Right lung (tissue), 10 donors: ENCODE results near the gene NLGN2. TPM values are rescaled to one million over a fixed set of nuclear protein-coding genes. Genes with fewer than 3 reads are reported as not detected.
"Not testable (repeated sequence)": the region's sequence is repeated elsewhere in the genome, so short reads cannot be mapped to it uniquely, and the experiment has no call there.

Source experiments
- DNase-seq, 2 donors: peaks; one replicate each; pipeline ENCODE4 v3.0.0-alpha.2; 2013
- long read RNA-seq, 8 donors: transcript quantifications; one replicate each; lab custom pipeline, GENCODE V29; 2026
- polyA plus RNA-seq, 5 donors: library from polyadenylated mRNA; unstranded; fragments of 120-200 nt; gene quantifications; one replicate each; pipeline versions ENCODE4 v1.2.1 to v1.2.3, GENCODE V29; 2013; ENCODE audit warnings: inconsistent platforms in 1 of 5, low replicate concordance in 1 of 5; ENCODE audit not compliant: insufficient read length in 5 of 5, insufficient read depth in 1 of 5

Gene NLGN2
- 10 to 100 TPM; 22.6 to 36.3 (median 31.7) TPM for polyA plus RNA-seq
- long read RNA-seq, donor 1, full-length matches to known transcripts: 3 of 8 reads
- long read RNA-seq, donor 1, partial matches to known transcripts: 5 of 8 reads
- long read RNA-seq, donor 1, other reads (novel, unspliced or antisense): 0 of 8 reads
- long read RNA-seq, donor 2, full-length matches to known transcripts: 2 of 2 reads
- long read RNA-seq, donor 2, partial matches to known transcripts: 0 of 2 reads
- long read RNA-seq, donor 2, other reads (novel, unspliced or antisense): 0 of 2 reads
- long read RNA-seq, donor 3, full-length matches to known transcripts: 1 of 1 reads
- long read RNA-seq, donor 3, partial matches to known transcripts: 0 of 1 reads
- long read RNA-seq, donor 3, other reads (novel, unspliced or antisense): 0 of 1 reads
- long read RNA-seq, donor 4, full-length matches to known transcripts: 1 of 25 reads
- long read RNA-seq, donor 4, partial matches to known transcripts: 24 of 25 reads
- long read RNA-seq, donor 4, other reads (novel, unspliced or antisense): 0 of 25 reads
- long read RNA-seq, donor 5, full-length matches to known transcripts: 2 of 2 reads
- long read RNA-seq, donor 5, partial matches to known transcripts: 0 of 2 reads
- long read RNA-seq, donor 5, other reads (novel, unspliced or antisense): 0 of 2 reads
- long read RNA-seq, donor 6, full-length matches to known transcripts: 7 of 7 reads
- long read RNA-seq, donor 6, partial matches to known transcripts: 0 of 7 reads
- long read RNA-seq, donor 6, other reads (novel, unspliced or antisense): 0 of 7 reads
- long read RNA-seq, donor 7, full-length matches to known transcripts: 4 of 15 reads
- long read RNA-seq, donor 7, partial matches to known transcripts: 11 of 15 reads
- long read RNA-seq, donor 7, other reads (novel, unspliced or antisense): 0 of 15 reads
- long read RNA-seq, donor 8, full-length matches to known transcripts: 1 of 1 reads
- long read RNA-seq, donor 8, partial matches to known transcripts: 0 of 1 reads
- long read RNA-seq, donor 8, other reads (novel, unspliced or antisense): 0 of 1 reads

GRCh38 chr17:7407485-7408251 lies at the start of gene NLGN2:
NLGN2 (plus strand) TSS chr17:7407845; CDS start chr17:7408256, 411 bp downstream.
- DNase-seq: no peak

GRCh38 chr17:7361906-7362305 lies 45.7 kb upstream of the NLGN2 start:
- DNase-seq: no peak

DNA sequence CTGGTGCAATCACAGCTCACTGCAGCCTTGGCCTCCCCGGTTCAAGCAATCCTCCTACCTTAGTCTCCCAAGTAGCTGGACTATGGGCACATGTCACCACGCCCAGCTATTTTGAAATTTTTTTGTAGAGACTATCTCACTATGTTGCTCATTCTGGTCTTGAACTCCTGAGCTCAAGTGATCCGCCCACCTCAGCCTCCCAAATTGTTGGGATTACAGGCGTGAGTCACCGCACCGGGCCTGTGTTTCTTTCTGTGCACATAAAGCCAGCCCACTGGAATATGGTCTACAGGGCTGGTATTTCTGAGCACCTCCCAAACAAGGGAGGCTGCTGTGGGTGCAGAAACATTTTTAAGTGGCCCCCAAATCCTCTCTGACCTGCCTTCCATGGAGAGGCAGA lies 44.3 kb upstream of the NLGN2 start:
- DNase-seq: no peak

DNA sequence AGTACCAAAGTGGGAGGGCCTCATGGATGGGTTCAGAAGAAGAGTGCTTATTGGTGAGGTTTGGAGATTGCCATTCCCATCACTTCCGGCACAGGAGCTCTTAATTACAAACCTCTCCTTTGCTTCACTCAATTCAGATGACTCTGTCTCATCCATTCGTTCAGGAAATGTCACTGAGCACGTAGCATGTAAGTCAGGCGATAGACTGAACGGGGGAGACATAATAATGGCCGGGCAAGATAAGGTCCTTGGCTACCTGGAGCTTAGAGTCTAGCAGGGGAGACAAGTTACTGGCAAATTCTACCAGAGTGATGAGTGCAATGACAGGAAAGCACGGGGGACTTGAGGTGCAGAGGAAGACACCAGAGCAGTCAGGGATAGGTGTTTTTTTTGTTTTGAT lies 41.7 kb upstream of the NLGN2 start:
- DNase-seq: not testable (repeated sequence)

- DNase-seq: no peak
These were observed 40.6 kb upstream of the NLGN2 start for GRCh38 chr17:7367083-7367482.

- no peak for DNase-seq
These were observed 39.6 kb upstream of the NLGN2 start for GRCh38 chr17:7367918-7368598.

- DNase-seq: not testable (repeated sequence)
These were observed 39.0 kb upstream of the NLGN2 start for GRCh38 chr17:7368599-7368994.

DNA sequence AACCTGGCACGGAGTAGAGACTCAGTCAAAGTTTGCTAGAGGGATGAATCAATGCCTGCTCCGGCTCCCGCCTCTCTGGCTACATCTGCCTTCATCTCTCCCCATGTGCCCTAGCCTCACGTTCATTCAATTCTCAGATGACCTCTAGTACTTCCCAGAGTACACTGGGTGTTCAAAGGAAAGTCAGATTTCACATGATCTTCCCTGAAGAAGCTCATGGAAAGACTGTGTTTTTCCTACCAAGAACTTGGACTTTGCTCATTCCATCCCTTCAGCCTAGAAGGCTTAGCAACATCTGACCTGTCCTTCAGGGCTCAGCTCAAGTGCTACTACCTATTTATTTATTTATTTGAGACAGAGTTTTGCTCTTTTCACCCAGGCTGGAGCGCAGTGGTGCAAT lies 37.8 kb upstream of the NLGN2 start:
- no peak for DNase-seq

DNA sequence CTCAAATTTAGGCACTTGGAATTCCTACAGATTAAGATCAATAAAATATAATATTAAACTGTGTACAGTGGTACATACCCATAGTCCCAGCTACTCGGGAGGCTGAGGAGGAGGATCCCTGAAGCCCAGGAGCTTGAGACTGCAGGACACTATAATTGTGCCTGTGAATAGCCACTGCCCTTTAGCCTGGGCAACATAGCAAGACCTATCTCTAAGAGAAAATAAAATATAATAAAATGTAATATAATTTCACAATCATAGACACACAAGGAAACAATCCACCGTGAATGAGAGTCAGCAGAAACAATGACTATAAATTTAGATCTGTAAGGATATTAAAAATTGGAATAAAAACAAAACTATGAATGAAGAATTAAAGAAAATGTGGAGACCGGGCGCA lies 36.8 kb upstream of the NLGN2 start:
- no peak for DNase-seq

DNA sequence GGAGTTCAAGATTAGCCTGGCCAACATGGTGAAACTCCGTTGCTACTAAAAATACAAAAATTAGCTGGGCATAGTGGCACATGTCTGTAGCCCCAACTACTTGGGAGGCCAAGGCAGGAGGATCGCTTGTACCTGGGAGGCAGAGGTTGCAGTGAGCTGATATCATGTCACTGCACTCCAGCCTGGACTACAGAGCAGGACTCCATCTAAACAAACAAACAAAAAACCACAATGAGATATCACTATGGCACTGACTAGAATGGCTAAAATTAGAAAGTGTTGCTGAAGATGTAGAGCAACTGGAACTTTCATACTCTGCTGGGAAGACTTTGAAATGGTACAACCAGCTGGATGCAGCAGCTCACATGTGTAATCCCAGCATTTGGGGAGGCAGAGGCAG lies 33.3 kb upstream of the NLGN2 start:
- no peak for DNase-seq

DNA sequence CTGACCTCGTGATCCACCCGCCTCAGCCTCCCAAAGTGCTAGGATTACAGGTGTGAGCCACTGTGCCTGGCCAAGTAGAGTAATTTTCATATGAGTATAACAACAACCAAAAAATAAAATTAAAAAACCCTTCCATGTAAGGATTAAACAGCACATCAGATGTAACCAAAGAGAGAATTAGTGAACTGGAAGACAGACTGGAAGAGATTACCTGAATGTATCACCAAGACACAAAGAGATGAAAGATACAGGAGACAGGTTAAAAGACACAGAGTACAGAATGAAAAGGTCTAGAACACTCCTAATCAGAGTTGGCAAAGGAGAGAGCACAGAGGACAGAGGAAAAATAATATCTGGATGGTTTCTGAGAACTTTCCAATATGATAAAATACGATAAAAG lies 28.5 kb upstream of the NLGN2 start:
- DNase-seq: no peak

DNA sequence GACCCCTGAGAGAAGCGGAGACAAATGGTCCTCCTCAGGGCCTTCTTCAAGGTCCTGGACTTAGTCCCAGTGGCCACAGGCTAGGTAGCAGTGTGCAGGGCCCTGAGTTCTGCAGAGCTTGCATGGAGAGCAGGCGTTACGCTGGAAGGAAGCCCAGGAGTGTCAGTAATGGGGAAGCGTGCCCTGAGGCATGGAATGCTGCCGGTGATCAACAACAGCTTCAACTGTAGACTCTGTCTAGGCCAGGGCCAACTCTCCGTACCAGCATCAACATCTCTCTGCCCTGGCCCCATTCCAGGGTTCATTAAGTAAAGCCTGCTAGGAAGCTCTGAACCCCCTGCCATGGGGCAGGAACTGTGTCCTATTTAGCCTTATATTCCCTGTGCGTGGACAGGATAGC lies 27.3 kb upstream of the NLGN2 start:
- peak; percentile 55 to 65 for DNase-seq

- no peak for DNase-seq
These were observed 26.6 kb upstream of the NLGN2 start, which contains the start of gene TNK1 for GRCh38 chr17:7380855-7381683. TNK1 (plus strand) TSS chr17:7381089; CDS start chr17:7382927, 1,838 bp downstream.

DNA sequence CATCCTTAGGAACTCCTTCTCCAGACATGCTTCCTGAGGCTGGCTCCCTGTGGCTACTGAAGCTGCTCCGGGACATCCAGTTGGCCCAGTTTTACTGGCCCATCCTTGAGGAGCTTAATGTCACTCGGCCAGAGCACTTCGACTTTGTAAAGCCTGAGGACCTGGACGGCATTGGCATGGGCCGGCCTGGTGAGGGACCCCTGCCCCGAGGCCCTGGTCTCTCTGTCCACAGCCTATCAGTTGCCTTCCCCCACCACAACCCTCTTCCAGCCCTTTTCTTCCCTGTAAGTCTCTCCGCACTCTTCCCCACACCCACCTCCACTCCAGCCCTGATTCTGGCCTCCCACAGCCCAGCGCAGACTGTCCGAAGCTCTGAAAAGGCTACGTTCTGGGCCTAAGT lies 24.7 kb upstream of the NLGN2 start:
- DNase-seq: no peak

- no peak for DNase-seq
These were observed 24.3 kb upstream of the NLGN2 start for GRCh38 chr17:7383371-7383741.

- peak in 1 of 2 donors; percentile 59 for DNase-seq
These were observed 23.7 kb upstream of the NLGN2 start for GRCh38 chr17:7383742-7384488.

- DNase-seq: no peak
These were observed 23.1 kb upstream of the NLGN2 start for GRCh38 chr17:7384489-7385081.

- no peak for DNase-seq
These were observed 18.8 kb upstream of the NLGN2 start for GRCh38 chr17:7388856-7389255.
